T-helper 17 cell (primary cell): ENCODE measurements around the gene TPP1. TPM values are rescaled to one million over a fixed set of nuclear protein-coding genes. Genes with fewer than 3 reads are reported as not detected.
A peak's percentile ranks its signal among the peaks of the same experiment; 100 is the strongest.

ENCODE experiments used
- ATAC-seq: fragments of 150-1000 bp; cut with Tn5 transposase; 2 replicates; pipeline ENCODE4 v1.10.0; 2021; ENCODE audit warnings: mild to moderate bottlenecking, moderate library complexity
- DNase-seq, 3 donors: peaks; one replicate each; pipeline versions ENCODE4 v3.0.0 to v3.0.0-alpha.2; 2020 to 2021
- H3K9me3 ChIP-seq: one replicate; pipeline ENCODE4 v1.7.0; 2013; ENCODE audit warnings: low read length, mild to moderate bottlenecking; ENCODE audit not compliant: control insufficient read depth, poor library complexity, severe bottlenecking
- H3K27ac Mint-ChIP-seq: one replicate; pipeline ENCODE4 v1.8.0; 2022; ENCODE audit warnings: mild to moderate bottlenecking, moderate library complexity, mixed read lengths
- H3K27me3 Mint-ChIP-seq: one replicate; pipeline ENCODE4 v1.8.0; 2022; ENCODE audit warnings: mixed read lengths
- H3K36me3 Mint-ChIP-seq: one replicate; pipeline ENCODE4 v1.8.0; 2022; ENCODE audit warnings: low read depth, mixed read lengths
- H3K4me1 Mint-ChIP-seq: one replicate; pipeline ENCODE4 v1.8.0; 2022; ENCODE audit warnings: mild to moderate bottlenecking, mixed read lengths
- H3K4me3 Mint-ChIP-seq: one replicate; pipeline ENCODE4 v1.8.0; 2022; ENCODE audit warnings: mild to moderate bottlenecking, moderate library complexity, mixed read lengths
- total RNA-seq, 4 donors: library from RNA in 2 of 4; stranded (reverse) in 2 of 4; gene quantifications; one replicate each; pipeline ENCODE4 v1.2.3 and lab custom pipeline; 2022 to 2026

The TPP1 gene
- total RNA-seq, 2 donors from 2014 or later = 77.1 to 84.6 TPM

DNA sequence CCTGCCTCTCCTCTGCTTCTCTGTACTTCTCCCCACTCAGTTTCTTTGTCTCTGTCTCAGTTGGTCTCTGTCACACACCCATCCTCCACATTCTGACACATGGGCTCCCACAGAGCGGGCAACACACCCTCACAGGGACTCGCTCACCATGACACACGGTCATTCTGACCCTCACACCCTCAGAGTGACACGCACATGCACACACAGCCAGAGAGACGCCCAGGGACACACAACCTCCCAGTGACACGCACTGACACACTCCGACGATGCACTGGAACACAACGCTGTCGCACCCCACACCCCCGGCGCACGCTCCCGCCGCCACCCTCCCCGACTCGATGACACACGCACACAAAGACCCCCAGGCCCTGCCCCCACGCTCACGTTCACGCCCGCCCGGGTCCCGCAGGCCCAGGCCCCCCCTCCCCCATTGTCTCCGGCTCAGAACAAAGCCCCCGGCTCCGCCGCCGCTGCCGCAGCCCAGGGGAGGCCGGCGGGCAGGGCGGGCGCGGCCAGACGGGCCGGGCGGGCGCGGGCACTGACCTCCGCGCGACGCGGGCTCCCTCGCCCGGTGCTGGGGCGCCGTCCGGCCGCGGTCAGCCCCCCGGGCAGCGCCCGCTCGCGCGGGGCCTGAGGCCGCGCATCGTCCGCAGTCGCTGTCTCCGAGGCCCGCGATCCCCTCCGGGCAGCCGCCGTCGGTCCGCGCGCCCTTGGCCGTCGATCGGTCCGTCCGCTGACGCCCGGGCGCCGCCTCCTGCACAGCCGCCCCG lies 36.0 kb upstream of the TPP1 start:
- peaks cover 11% of the 10 kb centered on the region for H3K4me1 Mint-ChIP-seq
- ATAC-seq = peak; percentile 62
- no peaks in the 10 kb centered on the region for H3K27me3 Mint-ChIP-seq
- peaks cover 6% of the 10 kb centered on the region for H3K36me3 Mint-ChIP-seq
- H3K27ac Mint-ChIP-seq = peak overlapping the region; percentile 48
- no peak for DNase-seq
- H3K9me3 ChIP-seq = no peaks in the 10 kb centered on the region
- H3K4me3 Mint-ChIP-seq = no peak overlapping the region

DNA sequence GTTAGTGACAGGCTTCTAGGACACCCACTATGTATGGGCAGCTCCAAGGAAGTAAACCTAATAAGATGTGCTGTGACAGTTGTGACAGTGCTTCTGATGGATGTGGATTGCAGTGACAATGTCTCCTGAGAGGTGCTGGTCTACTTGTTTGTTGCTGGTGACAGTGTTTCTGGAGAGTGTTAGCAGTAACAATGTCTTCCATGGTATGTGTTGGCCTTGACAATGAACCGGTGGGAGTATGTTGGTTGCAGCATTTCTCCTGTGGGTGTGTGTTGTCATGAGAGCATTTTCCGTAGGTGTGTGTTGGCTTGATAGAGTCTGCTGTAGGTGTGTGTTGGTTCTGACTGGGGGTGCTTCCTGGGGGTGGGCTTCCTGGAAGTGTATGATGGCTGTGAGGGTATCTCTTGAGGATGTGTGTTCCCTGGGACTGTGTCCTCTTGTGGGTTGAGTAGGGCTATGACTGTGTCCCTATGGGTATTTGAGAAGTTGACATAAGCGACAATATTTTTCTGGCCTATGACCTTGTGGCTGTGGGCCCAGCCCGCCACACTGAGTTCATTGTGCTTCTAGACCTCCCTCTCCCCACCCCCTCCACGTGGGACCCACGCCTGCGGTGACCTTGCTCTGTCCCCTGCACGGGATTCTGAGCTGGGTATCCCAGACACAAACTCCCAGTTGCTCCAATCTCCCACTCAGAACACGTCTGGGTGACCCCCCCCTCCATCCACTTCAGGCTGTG lies 35.2 kb upstream of the TPP1 start:
- DNase-seq (no peak), ATAC-seq (peak; percentile 17)
- Mint-ChIP-seq H3K36me3 (peaks cover 6% of the 10 kb centered on the region), H3K4me1 (peaks cover 11% of the 10 kb centered on the region), H3K27ac (no peak overlapping the region), H3K4me3 (no peak overlapping the region), H3K27me3 (no peaks in the 10 kb centered on the region)
- H3K9me3 ChIP-seq = no peaks in the 10 kb centered on the region

- DNase-seq (no peak), ATAC-seq (no peak)
- H3K36me3 Mint-ChIP-seq = peaks cover 6% of the 10 kb centered on the region
Observed at GRCh38 chr11:6653656-6654055, 34.4 kb upstream of the TPP1 start.

DNA sequence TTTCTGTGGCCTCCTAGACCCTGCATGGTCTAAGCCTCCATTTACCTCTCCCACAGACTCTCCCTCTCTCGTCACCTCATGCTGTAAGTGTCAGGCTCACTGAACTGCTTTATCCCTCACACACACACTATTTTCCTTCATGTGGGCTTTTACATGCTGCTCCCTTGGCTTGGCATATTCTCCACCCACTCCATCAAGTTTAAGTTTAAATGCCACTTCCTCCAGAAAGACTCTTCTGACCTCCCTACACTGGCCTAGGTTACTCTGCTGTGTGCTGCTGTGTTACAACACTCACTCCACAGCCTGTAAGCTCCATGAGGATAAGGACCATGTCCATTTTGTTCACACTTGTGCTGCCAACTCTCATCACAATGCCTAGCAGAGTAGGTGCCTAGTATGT lies 33.9 kb upstream of the TPP1 start:
- peaks cover 6% of the 10 kb centered on the region for H3K36me3 Mint-ChIP-seq
- DNase-seq (no peak), ATAC-seq (no peak)
- H3K4me3 Mint-ChIP-seq = no peak overlapping the region
- no peak overlapping the region for H3K27ac Mint-ChIP-seq
- H3K4me1 Mint-ChIP-seq = peaks cover 11% of the 10 kb centered on the region
- no peaks in the 10 kb centered on the region for H3K27me3 Mint-ChIP-seq
- no peaks in the 10 kb centered on the region for H3K9me3 ChIP-seq

More at GRCh38 chr11:6653656-6654055, 34.4 kb upstream of the TPP1 start:
- Mint-ChIP-seq H3K4me3 (no peak overlapping the region), H3K27me3 (no peaks in the 10 kb centered on the region), H3K4me1 (peaks cover 11% of the 10 kb centered on the region), H3K27ac (no peak overlapping the region)
- no peaks in the 10 kb centered on the region for H3K9me3 ChIP-seq

DNA sequence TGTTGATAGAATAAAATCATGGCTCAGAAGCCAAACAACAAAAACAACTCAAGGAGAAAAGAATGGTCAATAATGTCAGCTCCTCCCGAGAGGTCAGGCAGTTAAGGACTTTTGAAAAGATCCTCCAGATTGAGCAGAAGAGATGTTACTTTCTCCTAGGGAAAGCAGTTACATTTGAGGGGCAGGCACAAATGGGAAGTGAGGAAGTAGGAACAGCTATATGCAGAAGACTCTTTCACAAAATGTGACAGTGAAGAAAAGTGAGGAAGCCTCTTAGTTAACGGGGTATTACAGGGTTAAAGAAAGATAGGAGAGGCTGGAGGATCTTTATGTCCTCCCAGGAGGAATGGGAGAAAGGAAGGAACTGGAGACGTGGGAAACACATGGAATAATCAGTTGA lies 33.0 kb upstream of the TPP1 start:
- DNase-seq = no peak
- H3K4me3 Mint-ChIP-seq = no peak overlapping the region
- no peak for ATAC-seq
- H3K4me1 Mint-ChIP-seq = peaks cover 11% of the 10 kb centered on the region
- no peaks in the 10 kb centered on the region for H3K27me3 Mint-ChIP-seq
- H3K9me3 ChIP-seq = no peaks in the 10 kb centered on the region
- peaks cover 6% of the 10 kb centered on the region for H3K36me3 Mint-ChIP-seq
- no peak overlapping the region for H3K27ac Mint-ChIP-seq

- Mint-ChIP-seq H3K4me1 (peaks cover 2% of the 10 kb centered on the region), H3K27me3 (no peaks in the 10 kb centered on the region), H3K27ac (no peak overlapping the region), H3K36me3 (peaks cover 1% of the 10 kb centered on the region), H3K4me3 (no peak overlapping the region)
- ATAC-seq = no peak
- DNase-seq = no peak
- no peaks in the 10 kb centered on the region for H3K9me3 ChIP-seq
Observed at GRCh38 chr11:6650980-6651379, 31.8 kb upstream of the TPP1 start.

DNA sequence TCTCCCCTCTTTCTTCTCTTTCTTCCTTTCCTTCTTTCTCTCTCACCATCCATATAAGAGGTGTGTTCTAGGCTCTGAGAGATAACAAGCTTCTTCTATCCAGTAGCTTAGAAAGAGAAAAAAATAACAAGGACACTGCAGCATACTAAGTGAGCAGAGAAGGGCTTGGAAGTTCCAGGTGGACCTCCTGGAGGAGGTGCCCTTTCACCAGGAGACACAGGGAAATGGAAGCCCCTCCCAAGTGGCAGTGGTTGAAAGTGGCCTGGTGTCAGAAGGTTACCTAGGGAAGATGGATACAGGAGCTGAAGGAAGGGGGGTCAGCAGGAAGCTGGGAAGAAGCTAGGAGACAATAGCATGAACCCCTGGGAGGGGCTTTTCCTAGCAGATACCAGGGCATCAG lies 30.9 kb upstream of the TPP1 start:
- no peak overlapping the region for H3K27ac Mint-ChIP-seq
- H3K9me3 ChIP-seq = no peaks in the 10 kb centered on the region
- H3K4me1 Mint-ChIP-seq = no peaks in the 10 kb centered on the region
- DNase-seq = no peak
- no peak for ATAC-seq
- no peaks in the 10 kb centered on the region for H3K36me3 Mint-ChIP-seq
- H3K4me3 Mint-ChIP-seq = no peak overlapping the region
- H3K27me3 Mint-ChIP-seq = no peaks in the 10 kb centered on the region

GRCh38 chr11:6648501-6648900 lies 29.3 kb upstream of the TPP1 start:
- no peak overlapping the region for H3K27ac Mint-ChIP-seq
- no peaks in the 10 kb centered on the region for H3K27me3 Mint-ChIP-seq
- H3K4me1 Mint-ChIP-seq = no peaks in the 10 kb centered on the region
- no peaks in the 10 kb centered on the region for H3K36me3 Mint-ChIP-seq
- H3K4me3 Mint-ChIP-seq = no peak overlapping the region
- H3K9me3 ChIP-seq = no peaks in the 10 kb centered on the region
- DNase-seq (no peak), ATAC-seq (no peak)

DNA sequence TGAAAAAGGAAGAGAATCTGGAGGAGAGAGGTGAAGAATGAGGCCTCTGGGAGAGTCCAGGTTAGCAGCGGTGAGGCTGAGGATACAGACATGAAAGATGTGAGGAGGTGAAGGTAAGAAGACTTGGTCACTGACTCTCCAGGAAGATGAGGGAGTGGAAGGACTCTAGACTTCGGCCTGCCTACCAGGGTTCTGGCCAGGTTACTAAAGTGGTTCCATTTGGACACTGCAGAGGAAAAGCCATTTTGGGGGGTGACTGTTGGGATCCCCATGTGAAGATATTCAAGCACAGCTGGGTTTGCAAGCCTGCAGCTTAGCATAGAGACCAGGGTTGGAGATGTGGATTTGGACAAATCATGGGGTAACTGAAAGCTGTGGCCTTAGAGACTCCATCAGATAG lies 28.6 kb upstream of the TPP1 start:
- no peaks in the 10 kb centered on the region for H3K9me3 ChIP-seq
- no peak overlapping the region for H3K27ac Mint-ChIP-seq
- H3K4me3 Mint-ChIP-seq = no peak overlapping the region
- H3K36me3 Mint-ChIP-seq = no peaks in the 10 kb centered on the region
- ATAC-seq (no peak), DNase-seq (no peak)
- H3K4me1 Mint-ChIP-seq = no peaks in the 10 kb centered on the region
- H3K27me3 Mint-ChIP-seq = no peaks in the 10 kb centered on the region

GRCh38 chr11:6646918-6647679 lies 27.9 kb upstream of the TPP1 start:
- DNase-seq (no peak), ATAC-seq (peak; percentile 68)
- Mint-ChIP-seq H3K36me3 (no peaks in the 10 kb centered on the region), H3K4me1 (no peaks in the 10 kb centered on the region), H3K27me3 (no peaks in the 10 kb centered on the region), H3K27ac (no peak overlapping the region), H3K4me3 (no peak overlapping the region)
- H3K9me3 ChIP-seq = no peaks in the 10 kb centered on the region

GRCh38 chr11:6646576-6646917 lies 27.3 kb upstream of the TPP1 start:
- no peaks in the 10 kb centered on the region for H3K9me3 ChIP-seq
- ATAC-seq (no peak), DNase-seq (no peak)
- H3K4me1 Mint-ChIP-seq = no peaks in the 10 kb centered on the region
- H3K27ac Mint-ChIP-seq = no peak overlapping the region
- no peaks in the 10 kb centered on the region for H3K36me3 Mint-ChIP-seq
- no peak overlapping the region for H3K4me3 Mint-ChIP-seq
- H3K27me3 Mint-ChIP-seq = no peaks in the 10 kb centered on the region

DNA sequence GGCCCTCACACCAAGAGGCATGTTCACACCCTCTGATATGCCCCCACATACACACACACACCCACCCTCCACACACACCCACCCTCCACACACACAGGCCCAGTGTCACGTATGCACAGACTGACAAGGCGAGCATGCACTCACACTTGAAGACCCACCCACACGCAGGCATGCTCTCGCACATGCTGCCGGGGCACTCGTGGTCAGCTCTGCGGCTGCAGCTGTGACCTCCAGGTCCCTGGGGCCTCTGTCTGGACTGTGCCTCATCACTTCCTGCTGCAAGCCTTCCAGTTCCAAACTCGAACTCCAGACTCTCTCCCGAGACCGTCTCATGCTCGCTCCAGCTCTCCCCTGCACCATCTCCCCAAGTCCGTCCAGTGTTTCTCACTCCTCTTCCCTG lies 26.8 kb upstream of the TPP1 start:
- Mint-ChIP-seq H3K27ac (no peak overlapping the region), H3K4me1 (no peaks in the 10 kb centered on the region), H3K4me3 (no peak overlapping the region), H3K36me3 (no peaks in the 10 kb centered on the region), H3K27me3 (no peaks in the 10 kb centered on the region)
- H3K9me3 ChIP-seq = no peaks in the 10 kb centered on the region
- DNase-seq (no peak), ATAC-seq (no peak)

DNA sequence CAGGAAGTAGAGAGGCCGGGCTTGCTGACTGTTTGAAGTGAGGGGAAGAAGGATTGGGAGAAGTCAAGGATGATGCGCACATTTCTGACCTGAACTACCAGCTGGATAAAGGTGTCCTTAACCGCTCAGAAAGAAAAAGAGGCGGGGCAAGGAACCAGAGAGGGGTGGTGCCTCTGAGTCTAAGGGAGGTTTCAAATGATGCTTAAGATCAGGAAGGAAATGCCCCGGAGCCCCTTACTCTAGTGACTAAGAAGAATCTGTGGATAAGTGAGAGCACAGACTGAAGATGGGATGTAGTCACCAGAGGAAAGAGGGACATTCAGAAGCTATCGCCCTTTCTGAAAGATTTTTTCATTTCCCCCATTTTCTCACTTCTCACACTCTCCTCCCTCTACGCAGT lies 23.7 kb upstream of the TPP1 start:
- H3K36me3 Mint-ChIP-seq = no peaks in the 10 kb centered on the region
- no peaks in the 10 kb centered on the region for H3K9me3 ChIP-seq
- H3K4me1 Mint-ChIP-seq = peaks cover 4% of the 10 kb centered on the region
- H3K27ac Mint-ChIP-seq = no peak overlapping the region
- ATAC-seq (no peak), DNase-seq (no peak)
- no peak overlapping the region for H3K4me3 Mint-ChIP-seq
- no peaks in the 10 kb centered on the region for H3K27me3 Mint-ChIP-seq
